ENCODE results near the gene MTFMT. TPM values are rescaled to one million over a fixed set of nuclear protein-coding genes. Genes with fewer than 3 reads are reported as not detected.

MTFMT gene
- total and polyA plus RNA-seq, 2 of the 13 experiments (the other 11 are each of a cell fraction or from before 2014, with no cell fraction given): 9.9 to 23.2 TPM

- no peak for TF ChIP-seq PBX3 (CRISPR knock-in tag; IDR thresholded peaks at IDR 0.05; ENCODE audit: borderline replicate concordance)
- peak in 1 of 2 experiments; percentile 15; a peak in 1 of 4 replicates for TF ChIP-seq EP300 (IDR thresholded peaks at IDR 0.05; ENCODE audit: low read depth in 2 of 2, low read length in 2 of 2)
- TF ChIP-seq EP300 (CRISPR knock-in tag; IDR thresholded peaks at IDR 0.05; ENCODE audit: borderline replicate concordance): no peak
- no peak for TF ChIP-seq RAD51 (IDR thresholded peaks at IDR 0.05; ENCODE audit: borderline replicate concordance)
- no peak for TF ChIP-seq CBX5 (CRISPR knock-in tag; IDR thresholded peaks at IDR 0.05; ENCODE audit: borderline replicate concordance)
- TF ChIP-seq RNF219 (CRISPR knock-in tag; IDR thresholded peaks at IDR 0.05): no peak
- no peak for TF ChIP-seq SATB2 (CRISPR knock-in tag; IDR thresholded peaks at IDR 0.05)
- TF ChIP-seq ZNF800 (CRISPR knock-in tag; IDR thresholded peaks at IDR 0.05): no peak
- TF ChIP-seq SMYD3 (CRISPR knock-in tag; IDR thresholded peaks at IDR 0.05): no peak
- no peak for TF ChIP-seq ZNF430 (CRISPR knock-in tag; IDR thresholded peaks at IDR 0.05)
- TF ChIP-seq MTA3 (CRISPR knock-in tag; IDR thresholded peaks at IDR 0.05): no peak
- no peak for TF ChIP-seq PRDM4 (CRISPR knock-in tag; IDR thresholded peaks at IDR 0.05; ENCODE audit: borderline replicate concordance)
- TF ChIP-seq NFE2L1 (CRISPR knock-in tag; IDR thresholded peaks at IDR 0.05; ENCODE audit: borderline replicate concordance): no peak
- TF ChIP-seq SP1 (IDR thresholded peaks at IDR 0.05): no peak
- no peak for TF ChIP-seq SP1 (CRISPR knock-in tag; IDR thresholded peaks at IDR 0.05)
- no peak for TF ChIP-seq ZBTB21 (CRISPR knock-in tag; IDR thresholded peaks at IDR 0.05)
- no peak for TF ChIP-seq FOXP4 (CRISPR knock-in tag; IDR thresholded peaks at IDR 0.05)
- TF ChIP-seq STAG1 (CRISPR knock-in tag; IDR thresholded peaks at IDR 0.05): no peak
- TF ChIP-seq ZNF558 (CRISPR knock-in tag; IDR thresholded peaks at IDR 0.05; ENCODE audit: borderline replicate concordance): 0 out of 2 replicates have a peak, but pooled peaks have one; percentile 18
Observed at GRCh38 chr15:65058394-65059368, 29.2 kb upstream of the MTFMT start (continued).
